Gastroesophageal sphincter (tissue), 4 donors: ENCODE measurements around the gene TAF11L13. TPM values are rescaled to one million over a fixed set of nuclear protein-coding genes. Genes with fewer than 3 reads are reported as not detected.
"Not testable (repeated sequence)": the region's sequence is repeated elsewhere in the genome, so short reads cannot be mapped to it uniquely, and the experiment has no call there.

Source experiments
- ATAC-seq: fragments of 150-250 bp; one replicate; pipeline ENCODE4 v1.9.1; 2016; ENCODE audit warnings: mild to moderate bottlenecking, moderate library complexity
- H3K27ac ChIP-seq, 4 donors: fragments of 200-600 bp; sonication (generic) in 3 of 4; 1 replicate in 3 of 4; 2 replicates in 1 of 4; pipeline ENCODE4 v1.5.1; 2016 to 2019
- H3K27me3 ChIP-seq: fragments of 200-600 bp; sonication (generic); one replicate; pipeline ENCODE4 v1.5.1; 2019
- H3K36me3 ChIP-seq, 2 donors: fragments of 200-600 bp; sonication (generic); one replicate each; pipeline ENCODE4 v1.5.1; 2019; ENCODE audit warnings: control low read depth in 1 of 2
- H3K4me1 ChIP-seq, 3 donors: fragments of 200-600 bp; sonication (generic); 1 replicate in 2 of 3; 2 replicates in 1 of 3; pipeline ENCODE4 v1.5.1; 2016 to 2019; ENCODE audit warnings: control low read depth in 2 of 3
- H3K4me3 ChIP-seq, 2 donors: fragments of 200-600 bp; sonication (generic); one replicate each; pipeline ENCODE4 v1.5.1; 2019; ENCODE audit warnings: mild to moderate bottlenecking in 1 of 2, moderate library complexity in 1 of 2
- H3K9me3 ChIP-seq, 3 donors: fragments of 200-600 bp; sonication (generic); one replicate each; pipeline ENCODE4 v1.5.1; 2017 to 2019; ENCODE audit warnings: control low read depth in 2 of 3
- CTCF ChIP-seq, 4 experiments: fragments of 200-600 bp in 2 of 4; fragments of 450-650 bp in 2 of 4; sonication (generic) in 1 of 4; IDR thresholded peaks; one replicate each; pipeline ENCODE4 v1.5.1; 2017 to 2019; ENCODE audit warnings: antibody characterized with exemption in 4 of 4, mild to moderate bottlenecking in 2 of 4, moderate library complexity in 2 of 4
- EP300 ChIP-seq: sonication (generic); formaldehyde crosslinking; IDR thresholded peaks from one replicate; pipeline ENCODE4 v1.6.1; 2017; ENCODE audit warnings: antibody characterized with exemption, mild to moderate bottlenecking
- POLR2A ChIP-seq, 2 donors: fragments of 450-650 bp; IDR thresholded peaks; one replicate each; pipeline ENCODE4 v1.6.1; 2017; ENCODE audit warnings: antibody characterized with exemption in 2 of 2, mild to moderate bottlenecking in 2 of 2, moderate library complexity in 1 of 2
- POLR2AphosphoS5 ChIP-seq: sonication (generic); formaldehyde crosslinking; IDR thresholded peaks from one replicate; pipeline ENCODE4 v1.6.1; 2017; ENCODE audit warnings: antibody characterized with exemption
- WGBS, 2 donors: methylation state at CpG; one replicate each; pipeline ENCODE4 v1.1.5; 2018; ENCODE audit warnings: low coverage in 1 of 2; 5-methylcytosine and 5-hydroxymethylcytosine counted together
- total RNA-seq, 4 donors: library from RNA; depleted of rRNA; stranded (reverse); fragments of >200 nt; gene quantifications; one replicate each; pipeline ENCODE4 v1.1.0, GENCODE V29; 2016

TAF11L13 gene
- total RNA-seq, result not detected

- not testable (repeated sequence) for H3K9me3 ChIP-seq, H3K4me3 ChIP-seq, H3K36me3 ChIP-seq, H3K27me3 ChIP-seq, ATAC-seq, H3K4me1 ChIP-seq, H3K27ac ChIP-seq
- WGBS, 2 donors, result no CpG with 5 or more reads among the region's 12 CpGs
Measured at GRCh38 chr5:17631788-17632187, at the start of gene TAF11L13. TAF11L13 (plus strand) TSS chr5:17632088.

- H3K4me3 ChIP-seq, H3K36me3 ChIP-seq, H3K9me3 ChIP-seq, ATAC-seq, H3K27me3 ChIP-seq, H3K27ac ChIP-seq, H3K4me1 ChIP-seq: not testable (repeated sequence)
- no CpG with 5 or more reads among the region's 16 CpGs for WGBS, 2 donors
Measured at GRCh38 chr5:17585658-17586057, 46.2 kb upstream of the TAF11L13 start, which contains the start of gene TAF11L7. TAF11L7 (minus strand) TSS chr5:17585758.

GRCh38 chr5:17590860-17591259, 41.0 kb upstream of the TAF11L13 start, which contains the start of gene TAF11L8:
TAF11L8 (minus strand) TSS chr5:17590960.
- H3K4me1 ChIP-seq, H3K9me3 ChIP-seq, ATAC-seq, H3K27ac ChIP-seq, H3K27me3 ChIP-seq, H3K36me3 ChIP-seq, H3K4me3 ChIP-seq: not testable (repeated sequence)
- WGBS, 2 donors, result no CpG with 5 or more reads among the region's 16 CpGs

GRCh38 chr5:17594255-17594654, 37.6 kb upstream of the TAF11L13 start, which contains the start of gene TAF11L9:
TAF11L9 (minus strand) TSS chr5:17594394.
- ATAC-seq, H3K36me3 ChIP-seq, H3K27me3 ChIP-seq, H3K4me3 ChIP-seq, H3K27ac ChIP-seq, H3K9me3 ChIP-seq, H3K4me1 ChIP-seq: not testable (repeated sequence)
- WGBS, 2 donors, result 98 to 100% methylated on average over 2 to 9 of the region's 15 CpGs

- ATAC-seq, H3K27ac ChIP-seq, H3K36me3 ChIP-seq, H3K4me1 ChIP-seq, H3K4me3 ChIP-seq, H3K27me3 ChIP-seq, H3K9me3 ChIP-seq: not testable (repeated sequence)
- WGBS, 2 donors, result no CpG with 5 or more reads among the region's 15 CpGs
Measured at GRCh38 chr5:17597728-17598127, 34.2 kb upstream of the TAF11L13 start, which contains the start of gene TAF11L10. TAF11L10 (minus strand) TSS chr5:17597828.

- H3K4me1 ChIP-seq, H3K27ac ChIP-seq, H3K27me3 ChIP-seq, H3K36me3 ChIP-seq, H3K4me3 ChIP-seq, H3K9me3 ChIP-seq, ATAC-seq: not testable (repeated sequence)
- WGBS, 2 donors, result 44 to 76% methylated on average over 1 to 6 of the region's 6 CpGs
Measured at GRCh38 chr5:17603880-17604279, 28.0 kb upstream of the TAF11L13 start, which contains the start of gene TAF11L11. TAF11L11 (plus strand) TSS chr5:17604183.

- H3K27me3 ChIP-seq, result no peaks in the 10 kb centered on the region
- H3K36me3 ChIP-seq, result no peaks in the 10 kb centered on the region
- H3K4me1 ChIP-seq, result no peaks in the 10 kb centered on the region
- no peaks in the 10 kb centered on the region for H3K9me3 ChIP-seq
- WGBS, 2 donors, result 93 to 100% methylated on average over 3 to 11 of the region's 14 CpGs
- H3K27ac ChIP-seq, result no peak overlapping the region
- no peak for ATAC-seq
- no peak overlapping the region for H3K4me3 ChIP-seq
- TF ChIP-seq CTCF (IDR thresholded peaks at IDR 0.05) (no peak), POLR2AphosphoS5 (no peak), EP300 (no peak), POLR2A (IDR thresholded peaks at IDR 0.05) (no peak)
Measured at GRCh38 chr5:17604951-17605350, 26.9 kb upstream of the TAF11L13 start.

- H3K9me3 ChIP-seq, H3K4me1 ChIP-seq, H3K4me3 ChIP-seq, H3K27me3 ChIP-seq, H3K36me3 ChIP-seq, ATAC-seq, H3K27ac ChIP-seq: not testable (repeated sequence)
- WGBS, 2 donors, result 80 to 94% methylated on average over 1 to 4 of the region's 4 CpGs
Measured at GRCh38 chr5:17607461-17607860, 24.4 kb upstream of the TAF11L13 start.

- ATAC-seq, H3K27ac ChIP-seq, H3K9me3 ChIP-seq, H3K36me3 ChIP-seq, H3K4me1 ChIP-seq, H3K4me3 ChIP-seq, H3K27me3 ChIP-seq: not testable (repeated sequence)
- WGBS, 2 donors, result no CpG with 5 or more reads among the region's 2 CpGs
Measured at GRCh38 chr5:17610092-17610491, 21.8 kb upstream of the TAF11L13 start, which contains the start of gene TAF11L12. TAF11L12 (plus strand) TSS chr5:17610392.
